GM21390 (cell line): ENCODE results near the gene PARVA.
"Not testable (repeated sequence)": the region's sequence is repeated elsewhere in the genome, so short reads cannot be mapped to it uniquely, and the experiment has no call there.

ENCODE experiments used
- ATAC-seq: cut with Tn5 transposase; IDR thresholded peaks from one replicate; pipeline ENCODE4 v1.9.1; 2021; ENCODE audit not compliant: unreplicated experiment

PARVA gene

DNA sequence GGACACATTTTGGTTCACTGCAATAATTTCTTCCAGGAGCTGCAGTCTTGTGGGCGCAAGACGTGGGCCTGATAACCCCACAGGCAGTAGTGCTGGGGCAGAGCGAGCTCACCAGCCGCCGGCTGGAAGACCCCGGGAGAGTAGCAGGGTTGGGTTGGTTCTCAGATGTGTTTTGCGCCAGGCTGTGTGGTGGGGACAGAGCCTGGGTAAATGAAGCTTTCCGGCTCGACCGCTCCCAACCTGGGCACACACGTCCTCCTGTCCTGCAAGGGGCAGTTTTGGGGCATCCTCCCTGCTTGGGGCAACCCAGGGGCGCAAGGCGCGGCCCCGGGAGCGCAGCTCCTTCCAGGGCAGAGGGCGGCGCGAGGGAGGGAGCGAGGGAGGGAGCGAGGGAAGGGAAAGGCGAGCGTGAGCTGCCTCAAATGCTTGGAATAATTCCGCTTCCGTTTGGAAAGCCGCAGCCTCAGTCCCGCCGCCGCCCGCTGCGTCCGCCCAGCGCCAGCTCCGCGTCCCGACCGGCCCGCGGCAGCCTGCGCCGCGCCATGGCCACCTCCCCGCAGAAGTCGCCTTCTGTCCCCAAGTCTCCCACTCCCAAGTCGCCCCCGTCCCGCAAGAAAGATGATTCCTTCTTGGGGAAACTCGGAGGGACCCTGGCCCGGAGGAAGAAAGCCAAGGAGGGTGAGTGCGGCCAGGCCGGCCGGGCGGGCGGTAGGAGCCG lies at the start of gene PARVA:
PARVA (plus strand) TSS at position 466 of the 718 bp plus-strand sequence; CDS start at position 543, 77 bp downstream.
- ATAC-seq = no peak

DNA sequence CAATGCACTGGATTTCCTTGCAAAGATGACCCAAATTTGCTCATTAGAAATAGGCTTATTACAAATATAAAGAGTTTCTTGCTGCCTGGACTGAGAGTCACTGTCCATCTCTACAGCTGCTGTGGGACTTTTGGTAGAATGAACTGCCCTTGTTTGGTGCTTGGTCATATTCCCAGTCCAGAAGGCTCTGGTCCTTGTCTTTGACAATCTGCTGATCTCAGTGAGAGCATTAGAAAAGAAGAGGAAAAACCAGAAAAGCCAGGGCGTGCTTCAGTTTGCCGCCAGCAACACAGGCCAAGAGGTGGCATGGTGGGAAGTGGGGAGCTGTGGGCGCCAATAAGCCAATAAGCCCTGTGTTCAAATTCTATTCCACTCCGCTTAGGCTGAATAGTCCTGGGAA lies 48.2 kb upstream of the PARVA start:
- ATAC-seq = no peak

DNA sequence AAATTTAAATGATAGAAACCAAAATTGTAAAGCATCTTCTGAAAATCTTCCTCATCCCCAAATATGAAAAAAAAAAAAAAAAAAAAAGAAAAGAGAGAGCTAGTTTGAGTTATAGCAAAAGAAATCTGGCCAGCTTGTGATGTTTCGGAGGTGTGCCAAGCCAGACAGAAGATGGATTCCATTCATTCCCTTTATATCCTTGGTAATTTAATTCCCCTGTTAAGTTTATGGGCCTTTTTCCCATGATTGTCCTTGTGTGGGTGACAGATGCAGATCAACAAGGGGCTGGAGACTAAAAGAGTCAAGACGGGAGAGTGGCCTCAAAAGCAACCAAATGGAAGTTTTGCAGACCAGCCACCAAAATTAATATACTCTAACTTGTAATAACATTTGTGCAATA lies 47.6 kb upstream of the PARVA start:
- no peak for ATAC-seq

DNA sequence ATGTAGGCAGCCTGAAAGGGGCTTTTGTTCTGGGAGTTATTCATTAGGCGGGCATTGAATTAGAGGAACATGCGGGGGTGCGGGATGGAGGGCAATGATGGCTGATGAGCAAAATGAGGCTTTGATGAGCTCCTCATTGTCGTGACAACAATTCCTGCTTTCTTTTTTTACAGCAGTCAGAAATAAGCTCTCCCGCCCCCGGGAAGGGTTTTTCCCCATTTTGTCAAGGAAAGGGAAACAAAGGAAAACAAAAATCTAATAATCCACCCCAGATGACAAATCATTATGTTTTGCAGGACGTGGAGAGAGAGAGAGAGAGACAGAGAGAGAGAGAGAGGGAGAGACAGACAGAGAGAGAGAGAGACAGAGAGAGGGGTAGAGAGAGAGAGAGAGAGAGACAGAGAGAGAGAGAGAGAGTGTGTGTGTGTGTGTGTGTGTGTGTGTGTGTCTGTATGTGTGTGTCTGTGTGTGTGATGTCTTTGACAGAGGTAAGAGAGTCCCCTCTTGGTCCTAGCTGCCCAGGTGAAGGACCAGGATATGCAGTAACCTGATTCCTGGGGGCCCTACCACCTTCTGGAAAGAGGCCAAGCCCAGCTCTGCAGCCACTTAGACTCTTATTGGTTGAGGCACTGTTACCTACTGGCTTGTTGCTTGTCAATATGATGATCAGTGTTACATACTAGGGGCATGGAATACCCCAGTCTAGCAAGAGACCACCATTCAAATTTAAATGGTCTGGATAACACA lies 46.7 kb upstream of the PARVA start:
- no peak for ATAC-seq

- no peak for ATAC-seq
Observed at GRCh38 chr11:12331239-12331874, 46.0 kb upstream of the PARVA start.

- ATAC-seq = no peak
Observed at GRCh38 chr11:12343526-12343925, 33.8 kb upstream of the PARVA start.

- no peak for ATAC-seq
Observed at GRCh38 chr11:12353534-12353933, 23.8 kb upstream of the PARVA start.

DNA sequence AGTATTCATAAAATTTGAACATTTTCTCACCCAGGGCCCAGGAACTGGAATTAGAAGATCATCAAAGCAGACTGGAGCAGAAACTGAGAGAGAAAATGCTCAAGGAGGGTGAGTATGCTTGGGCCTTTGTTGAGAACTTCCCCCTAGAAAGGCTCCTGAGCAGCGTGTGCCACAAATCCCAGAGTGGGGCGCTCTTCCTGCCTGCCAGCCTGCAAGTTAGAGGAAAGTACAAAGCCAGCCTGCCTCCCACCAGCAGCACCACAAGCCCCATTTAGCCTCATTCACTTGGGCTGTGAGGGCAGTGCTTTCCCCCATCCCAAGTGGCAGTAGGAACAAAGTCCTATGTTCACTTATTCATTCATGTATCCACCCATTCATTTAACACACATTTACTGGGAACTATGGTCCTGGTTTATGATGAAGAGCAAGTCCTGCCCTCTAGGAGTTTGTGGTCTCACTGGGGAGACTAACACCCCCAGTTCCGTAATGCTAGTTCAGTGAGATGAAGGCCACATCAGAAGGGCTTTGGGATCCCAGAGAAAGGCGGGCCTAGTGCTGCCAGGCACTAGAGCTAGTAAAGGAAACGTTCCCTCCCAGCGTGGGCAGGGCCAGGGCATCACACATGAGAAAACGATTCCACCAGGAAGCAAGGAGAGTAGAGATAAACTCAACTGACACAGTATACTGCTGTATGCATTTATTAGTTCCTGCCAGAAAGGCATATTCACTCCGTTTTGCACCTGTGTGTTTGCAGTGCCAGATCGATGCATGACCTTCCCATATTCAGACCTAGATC lies 22.4 kb upstream of the PARVA start:
- no peak for ATAC-seq

GRCh38 chr11:12356944-12357655 lies 20.3 kb upstream of the PARVA start:
- ATAC-seq = no peak

DNA sequence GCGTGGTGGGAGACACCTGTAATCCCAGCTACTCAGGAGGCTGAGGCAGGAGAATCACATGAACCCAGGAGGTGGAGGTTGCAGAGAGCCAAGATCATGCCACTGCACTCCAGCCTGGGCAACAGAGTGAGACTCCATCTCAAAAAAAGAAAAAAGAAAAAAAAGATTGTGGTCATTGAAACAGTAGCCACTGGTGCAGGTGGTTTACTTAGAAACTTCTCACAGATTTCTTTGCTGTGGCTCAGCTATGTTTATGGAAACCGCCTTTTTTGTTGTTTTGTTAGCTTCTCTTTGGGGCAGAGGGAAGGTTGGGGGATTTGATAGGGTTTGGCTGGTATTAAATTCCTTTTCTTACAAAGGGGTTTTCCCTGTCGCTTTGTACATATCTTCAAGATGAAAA lies 19.7 kb upstream of the PARVA start:
- ATAC-seq = not testable (repeated sequence)

- ATAC-seq = no peak
Observed at GRCh38 chr11:12358302-12359188, 18.8 kb upstream of the PARVA start.

DNA sequence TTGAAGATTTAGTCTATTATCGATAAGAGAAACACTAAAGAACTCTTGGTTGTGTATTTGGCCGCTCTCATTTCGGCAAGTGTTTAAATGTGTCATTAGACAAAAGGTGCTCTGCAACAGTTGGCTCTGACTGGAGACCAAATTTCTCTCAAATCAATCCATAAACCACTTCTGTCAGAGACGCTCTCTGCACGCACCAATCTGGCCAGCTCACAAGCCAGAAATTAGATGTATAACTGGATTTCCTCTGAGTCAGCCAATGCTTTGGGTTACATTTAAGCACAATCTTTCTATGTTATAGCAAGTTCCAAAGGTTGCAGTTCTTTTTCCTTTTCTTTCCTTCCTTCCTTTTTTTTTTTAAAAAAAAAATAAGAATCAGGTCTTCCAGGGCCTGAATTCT lies 17.6 kb upstream of the PARVA start:
- ATAC-seq = no peak

DNA sequence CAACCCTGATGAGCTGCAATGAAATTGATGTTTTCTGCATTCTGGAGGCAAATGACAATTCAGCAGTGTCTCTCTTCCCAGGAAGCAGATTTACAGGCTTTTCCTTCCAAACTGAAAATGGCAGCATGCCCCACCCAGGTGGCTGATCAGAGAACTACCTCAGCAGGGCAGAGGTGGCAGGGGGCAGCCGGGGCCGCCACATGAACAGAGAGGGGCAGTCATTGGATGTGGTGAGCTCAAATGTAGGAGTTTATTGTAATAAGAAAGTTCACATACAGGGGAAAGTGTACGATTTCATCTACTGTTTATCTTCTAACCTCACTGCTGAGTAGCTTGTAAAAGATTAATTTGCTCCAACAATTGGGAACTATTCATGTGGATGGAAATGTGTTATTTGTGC lies 15.7 kb upstream of the PARVA start:
- no peak for ATAC-seq

DNA sequence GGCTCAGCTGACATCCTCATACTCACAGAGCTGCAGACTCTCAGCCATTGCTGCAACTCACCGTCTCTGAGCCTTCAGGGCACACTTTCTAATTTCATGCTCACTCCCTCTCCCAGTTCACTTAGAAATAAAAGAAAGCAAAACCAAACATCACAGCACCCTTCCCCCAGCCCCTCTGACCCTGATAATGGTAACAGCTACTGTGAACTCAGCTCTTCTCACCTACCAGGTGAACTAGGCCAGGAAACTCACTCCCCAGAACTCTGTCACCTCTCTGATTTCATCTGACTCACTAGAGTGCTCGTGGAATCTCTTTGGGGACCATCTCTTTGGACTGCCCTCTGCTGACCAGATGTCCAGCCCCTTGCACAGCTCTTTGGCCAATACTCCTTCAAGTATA lies 14.5 kb upstream of the PARVA start:
- no peak for ATAC-seq

- ATAC-seq = no peak
Observed at GRCh38 chr11:12363373-12363772, 14.0 kb upstream of the PARVA start.

DNA sequence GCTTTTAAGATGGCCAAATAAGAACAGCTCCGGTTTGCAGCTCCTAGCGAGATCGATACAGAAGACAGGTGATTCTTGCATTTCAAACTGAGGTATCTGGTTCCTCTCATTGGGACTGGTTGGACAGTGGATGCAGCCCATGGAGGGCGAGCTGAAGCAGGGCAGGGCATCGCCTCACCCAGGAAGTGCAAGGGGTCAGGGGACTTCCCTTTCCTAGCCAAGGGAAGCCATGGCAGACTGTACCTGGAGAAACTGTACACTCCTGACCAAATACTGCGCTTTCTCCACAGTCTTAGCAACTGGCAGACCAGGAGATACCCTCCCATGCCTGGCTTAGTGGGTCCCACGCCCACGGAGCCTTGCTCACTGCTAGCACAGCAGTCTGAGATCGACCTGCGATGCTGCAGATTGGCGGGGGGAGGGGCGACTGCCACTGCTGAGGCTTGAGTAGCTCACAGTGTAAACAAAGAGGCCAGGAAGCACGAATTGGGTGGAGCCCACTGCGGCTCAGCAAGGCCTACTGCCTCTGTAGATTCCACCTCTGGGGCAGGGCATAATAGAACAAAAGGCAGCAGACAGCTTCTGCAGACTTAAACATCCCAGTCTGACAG lies 11.3 kb upstream of the PARVA start:
- not testable (repeated sequence) for ATAC-seq

DNA sequence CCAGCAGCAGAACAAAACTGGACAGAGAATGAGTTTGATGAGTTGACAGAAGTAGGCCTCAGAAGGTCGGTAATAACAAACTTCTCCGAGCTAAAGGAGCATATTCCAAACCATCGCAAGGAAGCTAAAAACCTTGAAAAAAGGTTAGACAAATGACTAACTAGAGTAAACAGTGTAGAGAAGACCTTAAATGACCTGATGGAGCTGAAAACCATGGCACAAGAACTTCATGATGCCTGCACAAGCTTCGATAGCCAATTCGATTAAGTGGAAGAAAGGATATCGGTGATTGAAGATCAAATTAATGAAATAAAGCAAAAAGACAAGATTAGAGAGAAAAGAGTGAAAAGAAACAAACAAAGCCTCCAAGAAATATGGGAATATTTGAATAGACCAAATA lies 10.3 kb upstream of the PARVA start:
- not testable (repeated sequence) for ATAC-seq

- no peak for ATAC-seq
Observed at GRCh38 chr11:12372111-12372510, 5.3 kb upstream of the PARVA start.

DNA sequence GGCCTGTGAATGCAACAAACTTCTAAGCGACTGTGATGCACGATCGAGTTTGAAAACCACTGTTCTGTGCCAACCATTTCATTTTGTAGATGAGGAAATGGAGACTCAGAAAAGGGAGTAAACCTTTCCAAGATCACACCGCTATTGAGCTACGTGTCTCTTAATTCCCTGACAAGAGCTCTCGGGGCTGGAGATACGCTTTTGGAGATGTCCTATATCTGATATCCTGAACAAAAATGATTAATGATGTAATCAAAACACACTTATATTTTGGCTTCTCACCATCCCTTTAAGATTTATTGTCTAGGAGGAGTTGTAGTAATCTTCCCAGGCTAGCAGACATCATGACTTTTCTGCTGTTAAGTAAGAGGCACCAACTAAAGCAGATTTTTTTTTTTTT lies 1.7 kb upstream of the PARVA start:
- no peak for ATAC-seq
